Measurements from ENCODE around the gene INPP5E.

- TF ChIP-seq, protein P1, sequence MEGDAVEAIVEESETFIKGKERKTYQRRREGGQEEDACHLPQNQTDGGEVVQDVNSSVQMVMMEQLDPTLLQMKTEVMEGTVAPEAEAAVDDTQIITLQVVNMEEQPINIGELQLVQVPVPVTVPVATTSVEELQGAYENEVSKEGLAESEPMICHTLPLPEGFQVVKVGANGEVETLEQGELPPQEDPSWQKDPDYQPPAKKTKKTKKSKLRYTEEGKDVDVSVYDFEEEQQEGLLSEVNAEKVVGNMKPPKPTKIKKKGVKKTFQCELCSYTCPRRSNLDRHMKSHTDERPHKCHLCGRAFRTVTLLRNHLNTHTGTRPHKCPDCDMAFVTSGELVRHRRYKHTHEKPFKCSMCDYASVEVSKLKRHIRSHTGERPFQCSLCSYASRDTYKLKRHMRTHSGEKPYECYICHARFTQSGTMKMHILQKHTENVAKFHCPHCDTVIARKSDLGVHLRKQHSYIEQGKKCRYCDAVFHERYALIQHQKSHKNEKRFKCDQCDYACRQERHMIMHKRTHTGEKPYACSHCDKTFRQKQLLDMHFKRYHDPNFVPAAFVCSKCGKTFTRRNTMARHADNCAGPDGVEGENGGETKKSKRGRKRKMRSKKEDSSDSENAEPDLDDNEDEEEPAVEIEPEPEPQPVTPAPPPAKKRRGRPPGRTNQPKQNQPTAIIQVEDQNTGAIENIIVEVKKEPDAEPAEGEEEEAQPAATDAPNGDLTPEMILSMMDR (conservative IDR thresholded peaks at IDR 0.05) = no peak
- TF ChIP-seq EZH2 (IDR thresholded peaks at IDR 0.05; ENCODE audit: low read depth) = no peak
These were observed 14.6 kb upstream of the INPP5E start for GRCh38 chr9:136454026-136454796.

Data from PC-9 (cell line).